GM12892 (cell line): ENCODE data around the gene C1orf198.

Experiments
- DNase-seq: peaks from one replicate; pipeline ENCODE4 v3.0.0; 2011; ENCODE audit not compliant: insufficient read length
- FAIRE-seq: peaks from 2 replicates; lab custom pipeline; 2011; peaks lifted over from hg19 to GRCh38; lab: Jason Lieb, UNC
- POLR2A ChIP-seq: IDR thresholded peaks from 2 replicates; pipeline ENCODE4 v1.6.1; 2011; ENCODE audit warnings: low read depth, low read length, control low read depth
- POLR2AphosphoS5 ChIP-seq: IDR thresholded peaks from 2 replicates; pipeline ENCODE4 v1.6.1; 2011; ENCODE audit warnings: low read depth, low read length, control low read depth
- TAF1 ChIP-seq: IDR thresholded peaks from 2 replicates; pipeline ENCODE4 v1.6.1; 2011; ENCODE audit warnings: low read depth, mild to moderate bottlenecking, control low read depth, low read length, borderline replicate concordance

C1orf198 gene

GRCh38 chr1:230839173-230839572, 29.1 kb downstream of the C1orf198 start:
- no peak for TF ChIP-seq TAF1
- no peak for TF ChIP-seq POLR2A
- no peak for TF ChIP-seq POLR2AphosphoS5
- DNase-seq = no peak
- no peak for FAIRE-seq

GRCh38 chr1:230836793-230837192, 31.5 kb downstream of the C1orf198 start:
- TF ChIP-seq POLR2A = no peak
- no peak for TF ChIP-seq TAF1
- no peak for TF ChIP-seq POLR2AphosphoS5
- FAIRE-seq (no peak), DNase-seq (no peak)

GRCh38 chr1:230836347-230836746, 32.0 kb downstream of the C1orf198 start:
- no peak for TF ChIP-seq POLR2AphosphoS5
- TF ChIP-seq POLR2A = no peak
- no peak for TF ChIP-seq TAF1
- FAIRE-seq (no peak), DNase-seq (no peak)

- no peak for TF ChIP-seq POLR2AphosphoS5
- no peak for TF ChIP-seq POLR2A
- TF ChIP-seq TAF1 = no peak
- FAIRE-seq (no peak), DNase-seq (no peak)
Measured at GRCh38 chr1:230834292-230834691, 34.0 kb downstream of the C1orf198 start.

GRCh38 chr1:230833511-230833910, 34.8 kb downstream of the C1orf198 start:
- no peak for FAIRE-seq
- no peak for DNase-seq
- no peak for TF ChIP-seq TAF1
- no peak for TF ChIP-seq POLR2A
- no peak for TF ChIP-seq POLR2AphosphoS5

- no peak for FAIRE-seq
Measured at GRCh38 chr1:230832476-230832875, 35.8 kb downstream of the C1orf198 start.

GRCh38 chr1:230831771-230832170, 36.5 kb downstream of the C1orf198 start:
- TF ChIP-seq TAF1 = no peak
- TF ChIP-seq POLR2AphosphoS5 = no peak
- TF ChIP-seq POLR2A = no peak
- FAIRE-seq (no peak), DNase-seq (no peak)

More at GRCh38 chr1:230832476-230832875, 35.8 kb downstream of the C1orf198 start:
- TF ChIP-seq POLR2A = no peak
- TF ChIP-seq POLR2AphosphoS5 = no peak
- TF ChIP-seq TAF1 = no peak
- DNase-seq = no peak

GRCh38 chr1:230828421-230828820, 39.9 kb downstream of the C1orf198 start:
- TF ChIP-seq POLR2AphosphoS5 = no peak
- DNase-seq (no peak), FAIRE-seq (no peak)

- FAIRE-seq = no peak
- no peak for DNase-seq
- TF ChIP-seq TAF1 (no peak), POLR2A (no peak), POLR2AphosphoS5 (no peak)
Measured at GRCh38 chr1:230827801-230828200, 40.5 kb downstream of the C1orf198 start.

GRCh38 chr1:230827081-230827681, 41.1 kb downstream of the C1orf198 start:
- no peak for TF ChIP-seq POLR2AphosphoS5
- FAIRE-seq = no peak
- no peak for DNase-seq

- TF ChIP-seq POLR2AphosphoS5 = no peak
- TF ChIP-seq TAF1 = no peak
- no peak for TF ChIP-seq POLR2A
- DNase-seq = no peak
- no peak for FAIRE-seq
Measured at GRCh38 chr1:230826166-230826875, 42.0 kb downstream of the C1orf198 start.

- no peak for TF ChIP-seq POLR2AphosphoS5
- no peak for TF ChIP-seq POLR2A
- no peak for TF ChIP-seq TAF1
- FAIRE-seq (no peak), DNase-seq (no peak)
Measured at GRCh38 chr1:230825761-230826160, 42.6 kb downstream of the C1orf198 start.

GRCh38 chr1:230824919-230825721, 43.2 kb downstream of the C1orf198 start:
- TF ChIP-seq TAF1 (no peak), POLR2AphosphoS5 (no peak), POLR2A (no peak)
- FAIRE-seq (no peak), DNase-seq (no peak)

GRCh38 chr1:230824551-230824918, 43.8 kb downstream of the C1orf198 start:
- no peak for TF ChIP-seq POLR2A
- TF ChIP-seq POLR2AphosphoS5 = no peak
- TF ChIP-seq TAF1 = no peak
- FAIRE-seq (no peak), DNase-seq (no peak)
